NCI-H345 (cell line): ENCODE data around the gene CACNA1G.

Experiments used
- DNase-seq: peaks from one replicate; lab custom pipeline; 2025; lab: John Stamatoyannopoulos, UW

The CACNA1G gene

DNA sequence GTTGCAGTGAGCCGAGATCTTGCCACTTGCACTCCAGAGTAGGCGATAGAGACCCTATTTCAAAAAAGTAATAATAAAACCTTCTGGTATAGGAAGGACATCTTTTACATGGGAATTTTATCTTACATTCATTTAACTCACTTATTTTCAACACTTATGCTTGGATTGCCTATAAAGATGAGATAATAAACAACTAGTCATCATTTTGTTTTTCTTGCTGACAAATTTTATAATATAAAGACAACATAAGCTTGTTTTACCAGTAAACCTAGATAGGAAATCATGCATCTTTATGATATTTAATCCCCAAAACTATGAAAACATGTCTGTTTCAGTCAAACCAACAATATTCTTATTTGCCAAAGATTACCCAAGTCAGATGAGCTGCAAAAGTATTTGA is 91.1 kb downstream of the CACNA1G start:
- no peak for DNase-seq

GRCh38 chr17:50653738-50654137 is 93.2 kb downstream of the CACNA1G start:
- DNase-seq: no peak

DNA sequence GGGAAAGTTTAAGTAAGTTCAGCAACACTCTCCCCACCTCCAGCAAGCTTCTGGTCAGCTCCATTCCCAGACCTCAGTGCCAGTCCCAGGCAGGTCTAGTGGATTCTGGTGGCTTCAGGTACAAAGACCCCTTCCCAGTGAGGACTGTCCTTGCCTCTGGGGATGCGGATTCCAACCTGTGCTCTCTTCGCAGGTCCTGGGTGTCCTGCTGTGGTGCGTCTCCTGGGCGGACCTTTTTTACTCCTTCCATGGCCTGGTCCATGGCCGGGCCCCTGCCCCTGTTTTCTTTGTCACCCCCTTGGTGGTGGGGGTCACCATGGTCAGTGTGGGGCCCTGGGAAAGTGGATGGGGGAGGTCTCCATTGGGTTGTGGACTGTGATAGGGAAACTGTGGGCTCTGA is 96.0 kb downstream of the CACNA1G start:
- no peak for DNase-seq

- DNase-seq: no peak
Observed at GRCh38 chr17:50657054-50657453, 96.5 kb downstream of the CACNA1G start.

GRCh38 chr17:50657627-50658026 is 97.1 kb downstream of the CACNA1G start:
- DNase-seq: no peak

GRCh38 chr17:50658616-50659015 is 98.1 kb downstream of the CACNA1G start:
- DNase-seq: no peak

DNA sequence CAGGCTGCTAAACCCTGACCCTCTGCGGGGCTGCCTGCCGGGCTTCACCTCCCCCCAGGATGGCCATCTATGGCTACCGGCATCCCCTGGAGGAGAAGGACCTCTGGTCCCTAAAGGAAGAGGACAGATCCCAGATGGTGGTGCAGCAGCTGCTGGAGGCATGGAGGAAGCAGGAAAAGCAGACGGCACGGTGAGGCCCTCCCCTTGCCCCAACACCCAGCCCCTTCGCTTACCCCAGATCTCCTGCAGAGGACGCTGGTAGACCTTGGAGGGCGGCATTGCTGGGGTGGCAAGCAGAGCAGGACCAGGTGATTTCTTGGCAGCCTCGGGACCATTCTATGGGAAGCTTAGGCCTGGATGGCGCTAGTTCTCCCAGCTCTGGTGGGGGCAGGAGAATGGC is 98.7 kb downstream of the CACNA1G start:
- no peak for DNase-seq

DNA sequence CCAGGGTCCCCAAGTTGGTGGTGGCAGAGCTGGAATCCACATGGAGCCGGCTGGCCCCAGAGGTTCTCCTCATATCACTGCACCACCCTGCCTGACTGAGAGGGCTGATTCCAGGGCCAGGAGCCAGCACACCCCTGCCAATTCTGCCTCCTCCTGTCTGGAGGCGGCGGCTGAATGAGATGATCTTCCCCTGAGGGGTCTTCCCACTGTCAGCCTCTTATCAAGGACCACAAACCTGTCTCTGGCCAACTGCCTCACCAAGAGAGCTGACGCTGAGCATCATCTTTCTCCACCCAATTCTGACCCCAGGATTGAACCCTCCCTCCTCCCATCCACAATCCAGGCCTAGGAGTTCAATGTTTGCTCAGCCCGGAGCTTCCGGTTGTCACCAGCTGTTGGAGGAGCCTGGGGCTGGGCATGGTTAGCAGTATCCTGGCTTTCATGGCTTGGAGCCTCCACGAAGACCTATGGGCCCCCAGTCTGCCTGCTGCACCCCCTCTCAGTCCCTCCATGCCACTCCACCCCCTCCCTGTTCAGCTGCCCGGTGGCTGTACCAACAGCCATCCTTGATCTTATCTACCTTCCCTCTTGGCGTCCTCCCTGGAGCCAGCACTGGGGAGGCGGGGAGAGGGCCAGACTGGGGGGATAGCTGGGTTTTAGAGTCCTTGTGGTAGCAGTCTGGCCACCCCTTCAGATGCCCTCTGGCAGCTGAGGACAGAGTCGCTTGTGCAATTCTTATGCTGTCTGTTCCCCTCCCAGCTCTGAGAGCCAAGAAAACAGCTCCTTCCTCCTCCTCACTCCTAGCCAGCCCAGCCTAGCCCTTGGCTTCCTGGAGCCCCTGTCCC is 99.7 kb downstream of the CACNA1G start:
- DNase-seq: no peak

DNA sequence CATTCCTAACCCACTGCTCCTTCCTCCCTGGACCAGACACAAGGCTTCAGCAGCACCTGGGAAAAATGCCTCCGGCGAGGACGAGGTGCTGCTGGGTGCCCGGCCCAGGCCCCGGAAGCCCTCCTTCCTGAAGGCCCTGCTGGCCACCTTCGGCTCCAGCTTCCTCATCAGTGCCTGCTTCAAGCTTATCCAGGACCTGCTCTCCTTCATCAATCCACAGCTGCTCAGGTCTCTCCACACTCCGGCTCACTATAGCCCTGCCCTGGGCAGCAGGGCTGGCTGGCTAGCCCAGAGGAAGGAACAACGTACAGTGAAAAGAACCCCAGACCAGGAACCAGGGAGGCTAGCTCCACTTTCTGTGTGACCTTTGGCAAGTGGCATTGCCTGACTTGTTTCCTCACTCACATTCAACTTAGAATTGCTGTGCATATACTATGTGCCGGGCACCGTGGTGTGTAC is 100.4 kb downstream of the CACNA1G start:
- no peak for DNase-seq

DNA sequence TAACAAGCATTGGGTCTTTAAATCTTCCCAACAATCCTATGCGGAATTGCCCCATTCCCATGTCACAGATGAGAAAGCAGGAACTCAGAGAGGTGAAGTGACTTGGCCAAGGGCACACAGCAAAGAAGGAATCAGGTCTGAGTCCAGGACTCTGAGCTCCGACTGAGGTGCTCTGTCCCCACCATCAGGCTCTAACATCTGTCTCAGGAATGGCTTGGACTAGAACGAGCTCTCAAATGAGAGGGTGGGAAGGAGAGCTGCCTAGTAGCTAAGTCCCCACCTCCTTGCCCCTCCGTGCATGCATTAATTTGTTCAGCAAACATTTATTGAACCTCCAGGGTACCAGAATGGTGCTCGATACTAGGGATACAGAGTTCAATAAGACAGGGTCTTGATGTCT is 100.8 kb downstream of the CACNA1G start:
- no peak for DNase-seq

GRCh38 chr17:50661795-50662391 is 101.4 kb downstream of the CACNA1G start:
- DNase-seq: no peak

DNA sequence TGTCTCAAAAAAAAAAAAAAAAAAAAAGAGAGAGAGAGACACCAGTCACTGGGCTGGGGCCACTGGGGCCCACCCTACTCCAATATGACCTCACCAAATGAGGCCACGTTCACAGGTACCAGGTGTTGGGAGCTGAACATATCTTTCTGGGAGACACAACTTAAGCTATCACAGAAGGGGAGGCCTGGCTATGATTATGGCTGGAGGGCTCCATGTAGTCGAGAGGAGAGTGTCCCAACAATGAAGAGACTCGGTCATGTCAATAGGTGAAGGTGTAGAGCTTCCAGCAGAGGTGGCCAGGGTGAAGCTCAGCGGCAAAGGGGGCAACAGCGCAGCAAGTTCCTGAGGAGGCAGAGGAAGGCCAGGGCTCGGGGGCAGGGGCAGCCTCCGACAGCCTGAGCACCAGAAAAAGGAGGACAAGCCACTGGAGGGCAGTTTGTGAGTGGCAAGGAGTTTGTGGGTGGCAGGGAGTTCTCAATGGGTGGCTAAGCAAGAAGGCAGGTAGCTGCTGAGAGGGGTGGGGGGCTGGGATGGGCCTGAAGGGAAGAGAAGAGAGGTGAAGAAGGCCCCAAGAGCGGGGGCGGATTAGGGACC is 102.2 kb downstream of the CACNA1G start:
- DNase-seq: no peak

DNA sequence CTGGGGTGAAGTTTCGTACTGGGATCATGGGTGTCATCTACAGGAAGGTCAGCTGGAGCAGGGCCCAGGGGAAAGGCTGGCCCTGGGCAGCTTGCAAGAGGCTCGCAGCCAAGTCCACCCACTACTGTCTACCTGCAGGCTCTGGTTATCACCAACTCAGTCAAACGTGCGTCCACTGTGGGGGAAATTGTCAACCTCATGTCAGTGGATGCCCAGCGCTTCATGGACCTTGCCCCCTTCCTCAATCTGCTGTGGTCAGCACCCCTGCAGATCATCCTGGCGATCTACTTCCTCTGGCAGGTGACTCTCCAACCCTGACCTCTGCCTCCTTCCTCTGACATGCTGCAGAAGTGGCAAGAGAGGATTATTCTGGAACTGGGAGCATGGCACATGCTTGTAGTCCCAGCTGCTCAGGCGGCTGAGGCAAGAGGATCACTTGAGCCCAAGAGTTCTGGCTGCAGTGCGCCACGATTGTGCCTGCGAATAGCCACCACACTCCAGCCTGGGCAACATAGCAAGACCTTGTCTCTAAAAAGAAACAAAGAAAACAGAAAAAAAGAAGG is 103.4 kb downstream of the CACNA1G start:
- no peak for DNase-seq

DNA sequence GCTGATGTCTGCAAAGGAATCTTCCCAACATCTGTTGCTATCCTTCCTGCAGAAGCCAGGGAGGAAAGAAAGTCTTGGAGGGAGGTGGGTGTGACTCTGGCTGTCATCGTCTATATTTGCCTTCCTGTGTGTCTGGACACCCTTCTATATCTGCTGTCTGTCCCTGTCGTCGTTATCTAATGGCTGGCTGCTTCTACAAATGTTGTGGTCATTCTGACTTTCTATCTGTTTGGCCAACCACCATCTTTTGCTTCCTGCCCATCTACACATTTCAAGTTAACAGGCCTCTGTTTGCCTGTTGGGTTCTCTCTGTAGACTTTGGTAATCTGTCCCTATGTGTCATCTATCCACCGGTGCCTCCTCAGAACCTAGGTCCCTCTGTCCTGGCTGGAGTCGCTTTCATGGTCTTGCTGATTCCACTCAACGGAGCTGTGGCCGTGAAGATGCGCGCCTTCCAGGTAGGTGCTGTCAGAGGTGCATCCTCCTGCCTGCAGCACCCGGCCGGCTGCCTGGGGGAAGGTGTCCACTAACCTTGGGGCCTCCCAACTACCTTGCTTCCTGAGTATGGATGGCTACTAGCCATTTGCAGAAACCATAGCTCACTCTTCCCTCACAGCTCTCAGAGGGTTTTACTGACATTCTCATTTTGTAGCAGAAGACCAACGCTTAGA is 104.4 kb downstream of the CACNA1G start:
- no peak for DNase-seq

DNA sequence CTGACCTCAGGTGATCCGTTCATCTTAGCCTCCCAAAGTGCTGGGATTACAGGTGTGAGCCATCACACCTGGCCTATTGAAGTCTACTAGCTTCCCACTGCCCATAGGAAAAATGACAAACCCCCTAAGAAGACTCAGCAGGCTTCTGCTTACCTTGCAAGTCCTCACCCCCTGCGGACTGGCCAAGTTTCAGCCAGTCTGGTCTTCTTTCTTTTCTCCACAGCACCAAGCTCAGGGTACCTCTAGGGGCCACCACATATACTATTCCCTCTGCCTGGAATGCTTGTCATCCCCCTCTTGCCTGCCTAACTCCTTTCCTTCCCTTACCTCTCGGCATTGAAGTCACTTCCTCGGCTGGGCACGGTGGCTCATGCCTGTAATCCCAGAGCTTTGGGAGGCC is 105.3 kb downstream of the CACNA1G start:
- DNase-seq: no peak

GRCh38 chr17:50666316-50666715 is 105.8 kb downstream of the CACNA1G start:
- no peak for DNase-seq

GRCh38 chr17:50667259-50668024 is 106.9 kb downstream of the CACNA1G start:
- DNase-seq: no peak

- no peak for DNase-seq
Observed at GRCh38 chr17:50668025-50668837, 107.7 kb downstream of the CACNA1G start.

GRCh38 chr17:50668838-50669581 is 108.5 kb downstream of the CACNA1G start:
- no peak for DNase-seq

GRCh38 chr17:50672071-50672470 is 111.6 kb downstream of the CACNA1G start:
- no peak for DNase-seq
